IMR-90 (cell line): ENCODE results near the gene DHRS7. TPM values are rescaled to one million over a fixed set of nuclear protein-coding genes. Genes with fewer than 3 reads are reported as not detected.

ENCODE experiments used
- ATAC-seq: fragments of 200-7000 bp; cut with Tn5 transposase; 2 replicates; pipeline ENCODE4 v1.9.1; 2020; ENCODE audit warnings: low read depth, mild to moderate bottlenecking, moderate library complexity
- BruUV-seq: library from RNA; stranded (reverse); fragments of 400-500 nt; replicated peaks from 2 replicates; lab custom pipeline; 2021; lab: Mats Ljungman, UMichigan
- CTCF ChIA-PET: fragments of 300-600 bp; formaldehyde crosslinking; extraction: SDS; loops from one replicate; lab custom pipeline; 2021; ENCODE audit warnings: antibody characterized with exemption; lab: Yijun Ruan, JAX
- POLR2A ChIA-PET: fragments of 300-600 bp; sonication (Branson Sonifier 250); formaldehyde crosslinking; loops from one replicate; lab custom pipeline; 2022; ENCODE audit warnings: antibody characterized with exemption; ENCODE audit not compliant: unreplicated experiment; lab: Charles Lee
- DNase-seq: peaks from one replicate; pipeline ENCODE4 v3.0.0; 2013
- H2AFZ ChIP-seq: replicated peaks from 2 replicates; pipeline ENCODE3; 2013; ENCODE audit warnings: low read length, mild to moderate bottlenecking; ENCODE audit not compliant: poor library complexity
- H2AK5ac ChIP-seq: 2 replicates; pipeline ENCODE4 v1.6.1; 2013; ENCODE audit warnings: low read depth, low read length, inconsistent platforms
- H2AK9ac ChIP-seq: replicated peaks from 2 replicates; pipeline ENCODE3; 2013; ENCODE audit warnings: mild to moderate bottlenecking, low read depth, low read length, moderate library complexity; ENCODE audit not compliant: poor library complexity
- H2BK120ac ChIP-seq: 2 replicates; pipeline ENCODE4 v1.6.1; 2013; ENCODE audit warnings: low read depth, low read length, inconsistent platforms
- H2BK15ac ChIP-seq: 3 replicates; pipeline ENCODE4 v1.6.1; 2013; ENCODE audit warnings: low read depth, low read length, inconsistent platforms
- H2BK20ac ChIP-seq: 2 replicates; pipeline ENCODE4 v1.6.1; 2013; ENCODE audit warnings: low read depth, mild to moderate bottlenecking, inconsistent platforms, low read length, moderate library complexity
- H2BK5ac ChIP-seq: 2 replicates; pipeline ENCODE4 v1.6.1; 2013; ENCODE audit warnings: mild to moderate bottlenecking, low read depth, low read length, inconsistent platforms; ENCODE audit not compliant: poor library complexity, severe bottlenecking
- H3K14ac ChIP-seq: replicated peaks from 2 replicates; pipeline ENCODE4 v1.6.1; 2013; ENCODE audit warnings: low read depth, low read length, inconsistent platforms
- H3K18ac ChIP-seq: 2 replicates; pipeline ENCODE4 v1.6.1; 2013; ENCODE audit warnings: low read depth, low read length, control low read depth
- H3K23ac ChIP-seq: 2 replicates; pipeline ENCODE4 v1.6.1; 2013; ENCODE audit warnings: low read depth, low read length, inconsistent platforms
- H3K27ac ChIP-seq: 2 replicates; pipeline ENCODE4 v1.5.1; 2013; ENCODE audit warnings: mild to moderate bottlenecking, control low read depth, low read length; ENCODE audit not compliant: insufficient read depth
- H3K27me3 ChIP-seq: 2 replicates; pipeline ENCODE4 v1.6.1; 2013; ENCODE audit warnings: low read length; ENCODE audit not compliant: control insufficient read depth, insufficient read depth
- H3K36me3 ChIP-seq: 2 replicates; pipeline ENCODE4 v1.6.1; 2013; ENCODE audit warnings: low read length, mixed read lengths; ENCODE audit not compliant: control insufficient read depth, insufficient read depth
- H3K4ac ChIP-seq: 2 replicates; pipeline ENCODE4 v1.6.1; 2013; ENCODE audit warnings: low read depth, low read length, inconsistent platforms
- H3K4me1 ChIP-seq: 2 replicates; pipeline ENCODE4 v1.6.1; 2013; ENCODE audit warnings: low read length, mixed read lengths; ENCODE audit not compliant: control insufficient read depth, insufficient read depth
- H3K4me2 ChIP-seq: 2 replicates; pipeline ENCODE4 v1.6.1; 2013; ENCODE audit warnings: low read depth, mild to moderate bottlenecking, control low read depth, low read length, moderate library complexity
- H3K4me3 ChIP-seq: 2 replicates; pipeline ENCODE4 v1.5.1; 2013; ENCODE audit warnings: low read depth, mild to moderate bottlenecking, control low read depth, low read length, moderate library complexity; ENCODE audit not compliant: insufficient read depth
- H3K56ac ChIP-seq: 2 replicates; pipeline ENCODE4 v1.6.1; 2013; ENCODE audit warnings: low read length, inconsistent platforms; ENCODE audit not compliant: insufficient read depth; ENCODE audit errors: extremely low read depth
- H3K79me1 ChIP-seq, 2 experiments: 2 replicates each; pipeline ENCODE4 v1.6.1; 2013; ENCODE audit warnings: low read length in 2 of 2, inconsistent platforms in 1 of 2, low read depth in 1 of 2
- H3K9ac ChIP-seq: 2 replicates; pipeline ENCODE4 v1.6.1; 2013; ENCODE audit warnings: low read depth, low read length, control low read depth
- H3K9me1 ChIP-seq: 2 replicates; pipeline ENCODE4 v1.6.1; 2013; ENCODE audit warnings: low read length, inconsistent platforms; ENCODE audit not compliant: insufficient read depth
- H3K9me3 ChIP-seq: 2 replicates; pipeline ENCODE4 v1.6.1; 2013; ENCODE audit warnings: low read length; ENCODE audit not compliant: control insufficient read depth, insufficient read depth
- H4K20me1 ChIP-seq: 2 replicates; pipeline ENCODE4 v1.6.1; 2013; ENCODE audit warnings: low read length, inconsistent platforms; ENCODE audit not compliant: insufficient read depth
- H4K5ac ChIP-seq: 2 replicates; pipeline ENCODE4 v1.6.1; 2013; ENCODE audit warnings: mild to moderate bottlenecking, low read depth, low read length, control low read depth
- H4K8ac ChIP-seq, 2 experiments: 2 replicates each; pipeline ENCODE4 v1.6.1; 2013; ENCODE audit warnings: low read depth in 2 of 2, low read length in 2 of 2, control low read depth in 1 of 2, inconsistent platforms in 1 of 2
- H4K91ac ChIP-seq: 2 replicates; pipeline ENCODE4 v1.6.1; 2013; ENCODE audit warnings: low read depth, low read length, inconsistent platforms; ENCODE audit not compliant: insufficient read depth
- CEBPB ChIP-seq: IDR thresholded peaks from 2 replicates; pipeline ENCODE4 v1.6.1; 2012; ENCODE audit warnings: low read depth, low read length, improper control_type of control experiment
- CHD1 ChIP-seq: IDR thresholded peaks from 2 replicates; pipeline ENCODE4 v1.6.1; 2012; ENCODE audit warnings: low read depth, low read length, improper control_type of control experiment
- FOS ChIP-seq: fragments of 150-350 bp; IDR thresholded peaks from 2 replicates; pipeline ENCODE4 v1.6.1; 2016; ENCODE audit warnings: low read depth, low read length
- MAFK ChIP-seq: IDR thresholded peaks from 2 replicates; pipeline ENCODE4 v1.6.1; 2012; ENCODE audit warnings: low read depth, low read length, improper control_type of control experiment
- POLR2A ChIP-seq: IDR thresholded peaks from 2 replicates; pipeline ENCODE4 v1.6.1; 2012; ENCODE audit warnings: mild to moderate bottlenecking, low read depth, low read length
- RAD21 ChIP-seq: IDR thresholded peaks from 2 replicates; pipeline ENCODE4 v1.6.1; 2012; ENCODE audit warnings: low read length, improper control_type of control experiment
- RCOR1 ChIP-seq: IDR thresholded peaks from 2 replicates; pipeline ENCODE4 v1.6.1; 2012; ENCODE audit warnings: mild to moderate bottlenecking, low read length, improper control_type of control experiment; ENCODE audit not compliant: insufficient replicate concordance
- RFX5 ChIP-seq: IDR thresholded peaks from 2 replicates; pipeline ENCODE4 v1.8.0; 2012; ENCODE audit warnings: low read depth, mild to moderate bottlenecking, low read length, moderate library complexity
- WGBS, 2 experiments: methylation state at CpG; one replicate each; pipeline versions ENCODE4 v1.1.5 to v1.1.7; 2013; ENCODE audit warnings: missing lambda C conversion rate in 2 of 2; ENCODE audit not compliant: insufficient read length in 1 of 2; ENCODE audit errors: extremely low coverage in 2 of 2; 5-methylcytosine and 5-hydroxymethylcytosine counted together
- dilution Hi-C: fragments of 300-500 bp; cut with HindIII; formaldehyde crosslinking; loops from one replicate; pipeline ENCODE4 v1.14.3; 2018; ENCODE audit warnings: low sequenced_read_pairs; ENCODE audit not compliant: unreplicated experiment
- in situ Hi-C: fragments of 300-500 bp; cut with MboI; formaldehyde crosslinking; loops from 3 replicates; pipeline ENCODE4 v1.14.3; 2019; ENCODE audit warnings: low sequenced_read_pairs, inconsistent platforms, mixed read lengths
- intact Hi-C: fragments of 100-400 bp; cut with micrococcal nuclease; formaldehyde crosslinking; loops from 2 replicates; pipeline ENCODE4 v1.10.0; 2022
- polyA plus RNA-seq, 3 experiments: library from polyadenylated mRNA; depleted of rRNA; stranded (reverse); fragments of >200 nt; gene quantifications; 2 replicates each; pipeline ENCODE4 v1.2.3, GENCODE V29; 2012; ENCODE audit warnings: low replicate concordance in 1 of 3
- total RNA-seq: library from RNA; depleted of rRNA; stranded (reverse); fragments of >200 nt; gene quantifications from 2 replicates; pipeline ENCODE4 v1.2.3, GENCODE V29; 2012
- TF ChIP-seq, protein P1 (sequence below): conservative IDR thresholded peaks from 2 replicates; pipeline ENCODE4 v1.5.1; 2012; ENCODE audit warnings: mild to moderate bottlenecking, low read depth, low read length, improper control_type of control experiment
- TF ChIP-seq, protein P2 (sequence below): fragments of 150-350 bp; IDR thresholded peaks from 2 replicates; pipeline ENCODE4 v1.6.1; 2016; ENCODE audit warnings: low read depth, mild to moderate bottlenecking, low read length, moderate library complexity, borderline replicate concordance

Gene DHRS7
- total and polyA plus RNA-seq, 2 of the 4 experiments (the other 2 are of a cell fraction), result 30.3 to 50.2 TPM

DNA sequence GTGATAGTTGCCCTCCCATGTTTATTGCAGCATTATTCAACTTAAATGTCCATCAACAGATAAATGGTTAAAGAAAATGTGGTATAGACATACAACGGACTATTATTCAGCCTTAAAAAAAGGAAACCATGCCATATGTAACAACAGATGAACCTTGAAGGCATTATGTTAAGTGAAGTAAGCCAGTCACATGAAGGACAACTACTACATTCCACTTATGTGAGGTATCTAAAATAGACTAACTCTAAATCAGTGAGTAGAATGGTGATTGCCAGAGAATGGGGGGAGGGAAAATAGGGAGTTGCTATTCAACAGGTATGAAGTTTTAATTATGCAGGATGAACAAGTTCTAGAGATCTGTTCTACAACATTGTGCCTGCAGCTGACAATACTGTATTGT is 63.4 kb downstream of the DHRS7 start:
- dilution Hi-C loops, result no loop called here

More for the DNA sequence above, 63.4 kb downstream of the DHRS7 start:
- H3K14ac ChIP-seq, result no peak overlapping the region
- no peaks in the 10 kb centered on the region for H3K27me3 ChIP-seq
- H3K9me1 ChIP-seq, result peaks cover 4% of the 10 kb centered on the region
- H3K4me3 ChIP-seq, result no peak overlapping the region
- H2AK9ac ChIP-seq, result no peak overlapping the region
- peak; percentile 41 for DNase-seq
- no peak overlapping the region for H4K91ac ChIP-seq
- in situ Hi-C loops, result no loop called here
- H2AFZ ChIP-seq, result no peak overlapping the region
- H4K20me1 ChIP-seq, result peaks cover 32% of the 10 kb centered on the region
- H3K36me3 ChIP-seq, result peaks cover 4% of the 10 kb centered on the region
- H2BK20ac ChIP-seq, result no peak overlapping the region
- H2BK5ac ChIP-seq, result peak overlapping the region; percentile 55
- ChIA-PET CTCF (interaction anchor here (1.3 kb wide), 1 partner anchor 67 kb away, joined by 3 read pairs; no protein-coding TSS in a partner anchor), POLR2A (no interaction called here)
- H2BK15ac ChIP-seq, result no peak overlapping the region
- no peak overlapping the region for H3K18ac ChIP-seq
- H3K4me2 ChIP-seq, result peak overlapping the region; percentile 78
- no peak overlapping the region for H3K23ac ChIP-seq
- intact Hi-C loops, result no loop called here
- no peak overlapping the region for H3K27ac ChIP-seq
- TF ChIP-seq POLR2A (no peak), RAD21 (no peak), CHD1 (no peak), FOS (no peak), RCOR1 (no peak), CEBPB (no peak), RFX5 (no peak), MAFK (no peak)
- TF ChIP-seq, protein P1, sequence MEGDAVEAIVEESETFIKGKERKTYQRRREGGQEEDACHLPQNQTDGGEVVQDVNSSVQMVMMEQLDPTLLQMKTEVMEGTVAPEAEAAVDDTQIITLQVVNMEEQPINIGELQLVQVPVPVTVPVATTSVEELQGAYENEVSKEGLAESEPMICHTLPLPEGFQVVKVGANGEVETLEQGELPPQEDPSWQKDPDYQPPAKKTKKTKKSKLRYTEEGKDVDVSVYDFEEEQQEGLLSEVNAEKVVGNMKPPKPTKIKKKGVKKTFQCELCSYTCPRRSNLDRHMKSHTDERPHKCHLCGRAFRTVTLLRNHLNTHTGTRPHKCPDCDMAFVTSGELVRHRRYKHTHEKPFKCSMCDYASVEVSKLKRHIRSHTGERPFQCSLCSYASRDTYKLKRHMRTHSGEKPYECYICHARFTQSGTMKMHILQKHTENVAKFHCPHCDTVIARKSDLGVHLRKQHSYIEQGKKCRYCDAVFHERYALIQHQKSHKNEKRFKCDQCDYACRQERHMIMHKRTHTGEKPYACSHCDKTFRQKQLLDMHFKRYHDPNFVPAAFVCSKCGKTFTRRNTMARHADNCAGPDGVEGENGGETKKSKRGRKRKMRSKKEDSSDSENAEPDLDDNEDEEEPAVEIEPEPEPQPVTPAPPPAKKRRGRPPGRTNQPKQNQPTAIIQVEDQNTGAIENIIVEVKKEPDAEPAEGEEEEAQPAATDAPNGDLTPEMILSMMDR, result no peak
- TF ChIP-seq, protein P2, sequence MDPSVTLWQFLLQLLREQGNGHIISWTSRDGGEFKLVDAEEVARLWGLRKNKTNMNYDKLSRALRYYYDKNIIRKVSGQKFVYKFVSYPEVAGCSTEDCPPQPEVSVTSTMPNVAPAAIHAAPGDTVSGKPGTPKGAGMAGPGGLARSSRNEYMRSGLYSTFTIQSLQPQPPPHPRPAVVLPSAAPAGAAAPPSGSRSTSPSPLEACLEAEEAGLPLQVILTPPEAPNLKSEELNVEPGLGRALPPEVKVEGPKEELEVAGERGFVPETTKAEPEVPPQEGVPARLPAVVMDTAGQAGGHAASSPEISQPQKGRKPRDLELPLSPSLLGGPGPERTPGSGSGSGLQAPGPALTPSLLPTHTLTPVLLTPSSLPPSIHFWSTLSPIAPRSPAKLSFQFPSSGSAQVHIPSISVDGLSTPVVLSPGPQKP, result no peak
- no peak overlapping the region for H2AK5ac ChIP-seq
- peaks cover 11 to 46% of the 10 kb centered on the region in 2 experiments for H3K79me1 ChIP-seq
- ATAC-seq, result no peak
- no peak overlapping the region for H3K56ac ChIP-seq
- no peak overlapping the region for H3K9ac ChIP-seq
- H3K4ac ChIP-seq, result no peak overlapping the region
- no peaks in the 10 kb centered on the region for H3K9me3 ChIP-seq
- H2BK120ac ChIP-seq, result no peak overlapping the region
- H4K5ac ChIP-seq, result no peak overlapping the region; the same call in 1 of the 2 replicates
- BruUV-seq, result no TSS peak
- no peak overlapping the region for H4K8ac ChIP-seq
- peaks cover 8% of the 10 kb centered on the region; the same call in 1 of the 2 replicates for H3K4me1 ChIP-seq
- WGBS, 2 experiments, result no CpG with 5 or more reads among the region's 1 CpG
